HEK293 (cell line): ENCODE measurements around the gene RGL2.

ENCODE experiments used
- CTCF ChIA-PET: fragments of 350-600 bp; formaldehyde crosslinking; extraction: SDS; loops from one replicate; lab custom pipeline; 2021; ENCODE audit warnings: antibody characterized with exemption; lab: Yijun Ruan, JAX
- POLR2A ChIA-PET: fragments of 300-600 bp; formaldehyde crosslinking; extraction: SDS; loops from one replicate; lab custom pipeline; 2020; ENCODE audit warnings: antibody characterized with exemption, inconsistent platforms; lab: Yijun Ruan, JAX
- H3K27ac ChIP-seq: fragments of 200-500 bp; sonication (Bioruptor generic); 2 replicates; pipeline ENCODE4 v1.5.1; 2014; ENCODE audit warnings: low read depth, low read length, control low read depth, inconsistent platforms; ENCODE audit errors: extremely low read depth
- H3K36me3 ChIP-seq, 2 experiments: fragments of 200-500 bp in 1 of 2; sonication (Bioruptor generic) in 1 of 2; 1 replicate in 1 of 2; 2 replicates in 1 of 2; pipeline ENCODE4 v1.5.1; 2014 to 2017; ENCODE audit warnings: inconsistent platforms in 2 of 2, low read length in 2 of 2; ENCODE audit not compliant: control insufficient read depth in 2 of 2, insufficient read depth in 1 of 2
- H3K4me1 ChIP-seq: fragments of 200-500 bp; sonication (Bioruptor generic); 2 replicates; pipeline ENCODE4 v1.5.1; 2014; ENCODE audit warnings: mild to moderate bottlenecking, low read length, inconsistent platforms; ENCODE audit not compliant: control insufficient read depth, insufficient read depth
- H3K4me3 ChIP-seq: 2 replicates; pipeline ENCODE4 v1.5.1; 2011; ENCODE audit warnings: low read depth, mild to moderate bottlenecking, control low read depth, low read length, moderate library complexity
- H3K9me3 ChIP-seq: fragments of 200-500 bp; sonication (Bioruptor generic); 2 replicates; pipeline ENCODE4 v1.5.1; 2014; ENCODE audit warnings: low read depth, low read length, inconsistent platforms; ENCODE audit not compliant: control insufficient read depth, insufficient read depth
- GLIS2 ChIP-seq: fragments of 450-650 bp; formaldehyde crosslinking; IDR thresholded peaks from 2 replicates; pipeline ENCODE4 v1.5.1; 2016; ENCODE audit warnings: missing biosample characterization, missing genetic modification characterization
- KLF7 ChIP-seq: fragments of 450-650 bp; formaldehyde crosslinking; IDR thresholded peaks from 2 replicates; pipeline ENCODE4 v1.5.1; 2016; ENCODE audit warnings: missing biosample characterization, missing genetic modification characterization, borderline replicate concordance
- PRDM10 ChIP-seq: fragments of 450-650 bp; formaldehyde crosslinking; IDR thresholded peaks from 2 replicates; pipeline ENCODE4 v1.5.1; 2016; ENCODE audit warnings: missing biosample characterization, missing genetic modification characterization
- RBAK ChIP-seq: fragments of 450-650 bp; formaldehyde crosslinking; IDR thresholded peaks from 2 replicates; pipeline ENCODE4 v1.5.1; 2016; ENCODE audit warnings: missing biosample characterization, missing genetic modification characterization
- REST ChIP-seq: fragments of 450-650 bp; formaldehyde crosslinking; IDR thresholded peaks from 2 replicates; pipeline ENCODE4 v1.5.1; 2016; ENCODE audit warnings: missing biosample characterization, missing genetic modification characterization
- SCRT2 ChIP-seq: fragments of 450-650 bp; formaldehyde crosslinking; IDR thresholded peaks from 2 replicates; pipeline ENCODE4 v1.5.1; 2016; ENCODE audit warnings: missing biosample characterization, missing genetic modification characterization
- ZNF239 ChIP-seq: fragments of 450-650 bp; formaldehyde crosslinking; IDR thresholded peaks from 2 replicates; pipeline ENCODE4 v1.5.1; 2016; ENCODE audit warnings: missing biosample characterization, missing genetic modification characterization
- ZNF292 ChIP-seq: fragments of 450-650 bp; formaldehyde crosslinking; IDR thresholded peaks from 2 replicates; pipeline ENCODE4 v1.5.1; 2016; ENCODE audit warnings: low read depth, missing biosample characterization, missing genetic modification characterization, borderline replicate concordance
- ZNF501 ChIP-seq: fragments of 450-650 bp; formaldehyde crosslinking; IDR thresholded peaks from 2 replicates; pipeline ENCODE4 v1.5.1; 2016; ENCODE audit warnings: missing biosample characterization, missing genetic modification characterization
- ZNF792 ChIP-seq: fragments of 450-650 bp; formaldehyde crosslinking; IDR thresholded peaks from 2 replicates; pipeline ENCODE4 v1.5.1; 2016; ENCODE audit warnings: missing biosample characterization, missing genetic modification characterization
- TF ChIP-seq, protein P1 (sequence below): fragments of 450-650 bp; formaldehyde crosslinking; IDR thresholded peaks from 2 replicates; pipeline ENCODE4 v1.5.1; 2016; ENCODE audit warnings: missing biosample characterization, missing genetic modification characterization

RGL2 gene

GRCh38 chr6:33339193-33339592 lies 40.5 kb upstream of the RGL2 start:
- Histone ChIP-seq H3K4me1 (no peaks in the 10 kb centered on the region), H3K36me3 (no peaks in the 10 kb centered on the region), H3K9me3 (no peaks in the 10 kb centered on the region), H3K4me3 (no peak overlapping the region), H3K27ac (no peak overlapping the region)
- POLR2A ChIA-PET, result interaction anchor here (1.2 kb wide), 1 partner anchor 367 kb away, joined by 3 read pairs; no protein-coding TSS in a partner anchor
- TF ChIP-seq ZNF792, result no peak
- TF ChIP-seq SCRT2 (tag by site-specific recombination), result peak; percentile 68; the same call in 1 of the 2 replicates
- no peak for TF ChIP-seq REST
- TF ChIP-seq ZNF292 (tag by site-specific recombination), result no peak
- CTCF ChIA-PET, result no interaction called here

DNA sequence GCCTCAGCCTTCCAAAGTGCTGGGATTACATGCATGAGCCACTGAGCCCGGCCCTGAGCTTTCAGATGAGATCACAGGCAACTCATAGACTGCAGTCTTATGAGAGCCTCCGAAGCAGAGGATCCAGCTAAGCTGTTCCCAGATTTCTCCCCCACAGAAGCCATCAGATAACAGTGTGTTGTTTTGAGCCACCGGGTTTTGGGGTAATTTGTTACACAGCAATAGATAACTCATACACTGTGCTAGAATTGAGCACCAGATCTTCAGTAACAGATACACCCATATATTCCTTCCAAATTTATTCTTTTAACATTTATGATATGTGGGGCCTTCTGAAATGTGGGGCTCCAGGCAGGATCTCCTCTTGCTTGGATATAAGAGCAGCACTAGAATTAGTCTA lies 37.8 kb upstream of the RGL2 start:
- Histone ChIP-seq H3K9me3 (no peaks in the 10 kb centered on the region), H3K4me3 (no peak overlapping the region), H3K4me1 (no peaks in the 10 kb centered on the region), H3K27ac (no peak overlapping the region), H3K36me3 (no peaks in the 10 kb centered on the region)
- POLR2A ChIA-PET, result interaction anchor here (1.1 kb wide), 1 partner anchor 23 kb away, joined by 3 read pairs; no protein-coding TSS in a partner anchor
- 0 out of 2 replicates have a peak, but pooled peaks have one; percentile 42 for TF ChIP-seq RBAK (tag by site-specific recombination)
- no peak for TF ChIP-seq ZNF501 (tag by site-specific recombination)
- CTCF ChIA-PET, result interaction anchor here (1.1 to 1.3 kb wide), 3 partner anchors 8 to 57 kb away, joined by 3 to 5 read pairs (median 4); no protein-coding TSS in a partner anchor

GRCh38 chr6:33335916-33336315 lies 37.2 kb upstream of the RGL2 start:
- ChIA-PET POLR2A (interaction anchor here (1.1 kb wide), 1 partner anchor 23 kb away, joined by 3 read pairs; no protein-coding TSS in a partner anchor), CTCF (interaction anchor here (0.6 to 1.3 kb wide), 5 partner anchors 9 to 454 kb away, joined by 3 to 5 read pairs (median 4); no protein-coding TSS in a partner anchor)
- no peaks in the 10 kb centered on the region for H3K4me1 ChIP-seq
- no peak for TF ChIP-seq ZNF239 (tag by site-specific recombination)
- no peak for TF ChIP-seq KLF7
- TF ChIP-seq PRDM10 (tag by site-specific recombination), result 0 out of 2 replicates have a peak, but pooled peaks have one; percentile 13
- TF ChIP-seq, protein P1, sequence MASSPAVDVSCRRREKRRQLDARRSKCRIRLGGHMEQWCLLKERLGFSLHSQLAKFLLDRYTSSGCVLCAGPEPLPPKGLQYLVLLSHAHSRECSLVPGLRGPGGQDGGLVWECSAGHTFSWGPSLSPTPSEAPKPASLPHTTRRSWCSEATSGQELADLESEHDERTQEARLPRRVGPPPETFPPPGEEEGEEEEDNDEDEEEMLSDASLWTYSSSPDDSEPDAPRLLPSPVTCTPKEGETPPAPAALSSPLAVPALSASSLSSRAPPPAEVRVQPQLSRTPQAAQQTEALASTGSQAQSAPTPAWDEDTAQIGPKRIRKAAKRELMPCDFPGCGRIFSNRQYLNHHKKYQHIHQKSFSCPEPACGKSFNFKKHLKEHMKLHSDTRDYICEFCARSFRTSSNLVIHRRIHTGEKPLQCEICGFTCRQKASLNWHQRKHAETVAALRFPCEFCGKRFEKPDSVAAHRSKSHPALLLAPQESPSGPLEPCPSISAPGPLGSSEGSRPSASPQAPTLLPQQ, result no peak
- no peak for TF ChIP-seq GLIS2 (tag by site-specific recombination)
- H3K4me3 ChIP-seq, result no peak overlapping the region
- H3K27ac ChIP-seq, result no peak overlapping the region
- H3K36me3 ChIP-seq, result no peaks in the 10 kb centered on the region
- no peaks in the 10 kb centered on the region for H3K9me3 ChIP-seq
